Omental fat pad (tissue), 4 donors: Measurements from ENCODE around the gene SRRM2. TPM values are rescaled to one million over a fixed set of nuclear protein-coding genes. Genes with fewer than 3 reads are reported as not detected.

Experiments
- ATAC-seq: fragments of 150-250 bp; one replicate; pipeline ENCODE4 v1.9.1; 2016; ENCODE audit warnings: mild to moderate bottlenecking, moderate library complexity; ENCODE audit not compliant: low FRiP score
- DNase-seq: peaks from one replicate; pipeline ENCODE4 v3.0.0-alpha.2; 2019; ENCODE audit warnings: low spot score
- total RNA-seq, 4 donors: library from RNA; depleted of rRNA; stranded (reverse); fragments of >200 nt; gene quantifications; one replicate each; pipeline ENCODE4 v1.1.0, GENCODE V29; 2016
- TF ChIP-seq, protein P1 (sequence below), 3 donors: fragments of 450-650 bp; IDR thresholded peaks; one replicate each; pipeline ENCODE4 v1.5.1; 2016 to 2017; ENCODE audit warnings: antibody characterized with exemption in 3 of 3, mild to moderate bottlenecking in 3 of 3, moderate library complexity in 2 of 3

The SRRM2 gene
- total RNA-seq, 4 donors from 2014 or later, result 230 to 465 (median 368) TPM

DNA sequence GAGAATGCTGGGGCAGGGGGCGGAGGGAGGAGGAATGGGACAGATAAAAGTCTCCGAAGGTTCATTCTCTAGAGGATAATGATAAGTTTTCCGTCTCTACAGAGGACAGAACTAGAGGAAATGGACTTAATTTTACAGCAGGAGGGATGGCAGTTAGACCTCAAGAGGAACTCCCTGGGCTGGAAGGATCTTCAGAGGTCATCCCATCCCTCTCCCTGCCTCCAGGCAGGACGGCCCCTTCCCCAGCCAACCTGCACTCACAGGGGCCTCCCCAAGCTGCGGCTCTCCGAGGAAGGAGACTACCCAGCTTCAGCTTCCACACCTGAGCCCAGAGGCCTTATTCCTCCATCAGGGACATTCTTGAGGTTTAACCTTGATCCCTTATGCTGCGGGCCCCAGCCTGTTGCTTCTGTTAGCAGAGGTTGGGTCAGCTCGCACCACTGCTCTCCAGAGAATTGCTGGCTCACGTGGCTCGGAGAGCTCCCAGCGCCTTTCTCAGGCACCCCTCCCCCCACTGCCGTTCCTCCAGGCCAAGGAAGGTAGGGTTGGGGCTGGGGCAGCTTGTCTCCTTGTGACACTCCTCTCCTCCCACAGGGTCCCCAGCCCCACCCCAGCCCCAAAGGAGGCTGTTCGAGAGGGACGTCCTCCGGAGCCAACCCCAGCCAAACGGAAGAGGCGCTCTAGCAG is 16.1 kb downstream of the SRRM2 start:
- no peak for ATAC-seq
- no peak for DNase-seq
- TF ChIP-seq, protein P1, sequence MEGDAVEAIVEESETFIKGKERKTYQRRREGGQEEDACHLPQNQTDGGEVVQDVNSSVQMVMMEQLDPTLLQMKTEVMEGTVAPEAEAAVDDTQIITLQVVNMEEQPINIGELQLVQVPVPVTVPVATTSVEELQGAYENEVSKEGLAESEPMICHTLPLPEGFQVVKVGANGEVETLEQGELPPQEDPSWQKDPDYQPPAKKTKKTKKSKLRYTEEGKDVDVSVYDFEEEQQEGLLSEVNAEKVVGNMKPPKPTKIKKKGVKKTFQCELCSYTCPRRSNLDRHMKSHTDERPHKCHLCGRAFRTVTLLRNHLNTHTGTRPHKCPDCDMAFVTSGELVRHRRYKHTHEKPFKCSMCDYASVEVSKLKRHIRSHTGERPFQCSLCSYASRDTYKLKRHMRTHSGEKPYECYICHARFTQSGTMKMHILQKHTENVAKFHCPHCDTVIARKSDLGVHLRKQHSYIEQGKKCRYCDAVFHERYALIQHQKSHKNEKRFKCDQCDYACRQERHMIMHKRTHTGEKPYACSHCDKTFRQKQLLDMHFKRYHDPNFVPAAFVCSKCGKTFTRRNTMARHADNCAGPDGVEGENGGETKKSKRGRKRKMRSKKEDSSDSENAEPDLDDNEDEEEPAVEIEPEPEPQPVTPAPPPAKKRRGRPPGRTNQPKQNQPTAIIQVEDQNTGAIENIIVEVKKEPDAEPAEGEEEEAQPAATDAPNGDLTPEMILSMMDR (IDR thresholded peaks at IDR 0.05), result no peak

- DNase-seq, result no peak
- TF ChIP-seq, protein P1 (IDR thresholded peaks at IDR 0.05), result no peak
- peak; percentile 2 for ATAC-seq
Measured at GRCh38 chr16:2769100-2769529, 16.7 kb downstream of the SRRM2 start.

DNA sequence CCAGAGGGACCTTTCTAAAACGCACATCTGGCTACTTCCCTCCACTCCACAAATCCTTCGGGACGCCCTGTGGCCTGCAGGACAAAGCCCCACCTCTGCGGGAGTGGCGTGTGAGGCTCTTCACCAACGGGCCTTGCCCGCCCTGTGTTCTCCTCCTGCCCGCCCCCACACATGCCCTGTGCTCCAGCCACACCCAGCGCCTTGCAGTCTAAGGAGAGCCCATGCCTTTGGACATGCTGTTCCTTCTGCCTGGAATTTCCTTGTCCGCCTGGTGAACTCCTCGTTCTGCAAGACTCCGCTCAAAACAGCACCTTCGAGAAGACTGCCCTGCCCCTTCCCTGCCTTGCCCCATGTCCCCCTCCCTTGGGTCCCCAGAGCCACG is 17.2 kb downstream of the SRRM2 start:
- TF ChIP-seq, protein P1 (IDR thresholded peaks at IDR 0.05), result no peak
- peak; percentile 73 for ATAC-seq
- no peak for DNase-seq

GRCh38 chr16:2770057-2770951 is 17.9 kb downstream of the SRRM2 start:
- no peak for DNase-seq
- TF ChIP-seq, protein P1 (IDR thresholded peaks at IDR 0.05), result no peak
- no peak for ATAC-seq

- DNase-seq (no peak), ATAC-seq (no peak)
- TF ChIP-seq, protein P1 (IDR thresholded peaks at IDR 0.05), result no peak
Measured at GRCh38 chr16:2771496-2772402, 19.3 kb downstream of the SRRM2 start.

GRCh38 chr16:2773188-2773968 is 20.9 kb downstream of the SRRM2 start:
- DNase-seq (no peak), ATAC-seq (no peak)
- TF ChIP-seq, protein P1 (IDR thresholded peaks at IDR 0.05), result no peak
